Tibial nerve (tissue), 3 donors: ENCODE results near the gene MAML2.

Source experiments
- POLR2A ChIP-seq, 2 donors: fragments of 450-650 bp; IDR thresholded peaks; one replicate each; pipeline ENCODE4 v1.6.1; 2017; ENCODE audit warnings: antibody characterized with exemption in 2 of 2, mild to moderate bottlenecking in 2 of 2, moderate library complexity in 2 of 2
- TF ChIP-seq, protein P1 (sequence below), 5 experiments: fragments of 200-600 bp in 3 of 5; fragments of 450-650 bp in 2 of 5; sonication (generic) in 3 of 5; IDR thresholded peaks; one replicate each; pipeline ENCODE4 v1.5.1; 2016 to 2019; ENCODE audit warnings: antibody characterized with exemption in 5 of 5, mild to moderate bottlenecking in 3 of 5, moderate library complexity in 2 of 5

DNA sequence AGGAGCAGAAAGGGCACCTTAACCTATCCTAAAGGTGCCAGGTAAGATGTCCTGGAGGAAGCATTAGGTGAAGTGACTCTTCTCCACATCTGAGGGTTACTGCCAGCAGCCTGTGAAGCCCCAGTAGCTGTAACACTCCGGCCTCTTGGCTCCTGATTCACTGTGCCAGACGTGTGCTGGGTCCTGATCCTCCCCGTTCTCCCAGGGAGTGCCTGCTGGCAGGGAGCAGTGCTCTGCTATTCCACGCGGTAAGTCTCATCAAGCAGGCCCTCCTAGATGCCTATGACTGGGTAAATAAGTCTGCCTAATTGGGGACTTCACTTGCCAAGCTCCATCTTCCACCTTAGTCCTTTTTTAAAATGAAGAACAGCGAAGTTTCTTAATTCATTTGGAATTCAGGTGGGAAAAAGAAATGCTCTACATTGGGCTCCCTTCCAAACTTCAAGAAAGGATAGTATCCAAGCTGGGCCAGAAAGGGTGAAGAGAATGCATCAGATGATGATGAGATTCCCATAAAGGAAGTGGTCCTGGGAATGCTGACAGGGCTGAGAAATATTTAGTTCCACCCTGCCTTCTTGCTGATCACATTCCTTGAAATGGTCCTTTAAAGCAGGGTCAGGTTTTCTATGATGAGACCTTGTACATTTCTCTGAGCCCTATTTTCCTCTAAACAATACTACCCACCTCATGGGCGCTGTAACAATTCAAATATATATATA, 188.0 kb downstream of the MAML2 start:
- no peak for TF ChIP-seq POLR2A (IDR thresholded peaks at IDR 0.05)
- TF ChIP-seq, protein P1, sequence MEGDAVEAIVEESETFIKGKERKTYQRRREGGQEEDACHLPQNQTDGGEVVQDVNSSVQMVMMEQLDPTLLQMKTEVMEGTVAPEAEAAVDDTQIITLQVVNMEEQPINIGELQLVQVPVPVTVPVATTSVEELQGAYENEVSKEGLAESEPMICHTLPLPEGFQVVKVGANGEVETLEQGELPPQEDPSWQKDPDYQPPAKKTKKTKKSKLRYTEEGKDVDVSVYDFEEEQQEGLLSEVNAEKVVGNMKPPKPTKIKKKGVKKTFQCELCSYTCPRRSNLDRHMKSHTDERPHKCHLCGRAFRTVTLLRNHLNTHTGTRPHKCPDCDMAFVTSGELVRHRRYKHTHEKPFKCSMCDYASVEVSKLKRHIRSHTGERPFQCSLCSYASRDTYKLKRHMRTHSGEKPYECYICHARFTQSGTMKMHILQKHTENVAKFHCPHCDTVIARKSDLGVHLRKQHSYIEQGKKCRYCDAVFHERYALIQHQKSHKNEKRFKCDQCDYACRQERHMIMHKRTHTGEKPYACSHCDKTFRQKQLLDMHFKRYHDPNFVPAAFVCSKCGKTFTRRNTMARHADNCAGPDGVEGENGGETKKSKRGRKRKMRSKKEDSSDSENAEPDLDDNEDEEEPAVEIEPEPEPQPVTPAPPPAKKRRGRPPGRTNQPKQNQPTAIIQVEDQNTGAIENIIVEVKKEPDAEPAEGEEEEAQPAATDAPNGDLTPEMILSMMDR (IDR thresholded peaks at IDR 0.05), result no peak
